Neural cell (in vitro differentiated cells): ENCODE data around the gene ENOX1.

Source experiments
- CTCF ChIP-seq: fragments of 450-650 bp; IDR thresholded peaks from 2 replicates; pipeline ENCODE4 v1.5.1; 2014; ENCODE audit warnings: antibody characterized with exemption, mild to moderate bottlenecking, moderate library complexity; ENCODE audit not compliant: poor library complexity, severe bottlenecking
- EP300 ChIP-seq: fragments of 450-650 bp; conservative IDR thresholded peaks from 2 replicates; pipeline ENCODE4 v1.6.1; 2014; ENCODE audit warnings: antibody characterized with exemption, mild to moderate bottlenecking, moderate library complexity; ENCODE audit not compliant: poor library complexity, severe bottlenecking
- POLR2AphosphoS5 ChIP-seq: IDR thresholded peaks from 2 replicates; pipeline ENCODE4 v1.6.1; 2012
- RAD21 ChIP-seq: fragments of 450-650 bp; conservative IDR thresholded peaks from 2 replicates; pipeline ENCODE4 v1.6.1; 2014; ENCODE audit warnings: antibody characterized with exemption, mild to moderate bottlenecking, moderate library complexity

- TF ChIP-seq CTCF (no peak), EP300 (no peak), POLR2AphosphoS5 (no peak), RAD21 (no peak)
Measured at GRCh38 chr13:43246382-43246781, 540.4 kb downstream of the ENOX1 start.
